Nephron (organoid): Measurements from ENCODE around the gene BAIAP3.
"Not testable (repeated sequence)": the region's sequence is repeated elsewhere in the genome, so short reads cannot be mapped to it uniquely, and the experiment has no call there.

ENCODE experiments used
- H3K27ac Mint-ChIP-seq, 3 experiments: 2 replicates each; pipeline ENCODE4 v1.8.0; 2020; ENCODE audit warnings: mixed read lengths in 3 of 3, mild to moderate bottlenecking in 2 of 3, moderate library complexity in 1 of 3
- H3K27me3 Mint-ChIP-seq: 2 replicates; pipeline ENCODE4 v1.8.0; 2021; ENCODE audit warnings: low read depth, mild to moderate bottlenecking, moderate library complexity, mixed read lengths
- H3K36me3 Mint-ChIP-seq: 2 replicates; pipeline ENCODE4 v1.8.0; 2020; ENCODE audit warnings: low read depth, mixed read lengths
- H3K4me1 Mint-ChIP-seq: 2 replicates; pipeline ENCODE4 v1.8.0; 2020; ENCODE audit warnings: mixed read lengths
- H3K4me3 Mint-ChIP-seq, 3 experiments: 2 replicates each; pipeline ENCODE4 v1.8.0; 2020; ENCODE audit warnings: mild to moderate bottlenecking in 3 of 3, mixed read lengths in 3 of 3, moderate library complexity in 2 of 3
- H3K9me3 Mint-ChIP-seq: 2 replicates; pipeline ENCODE4 v1.8.0; 2020; ENCODE audit warnings: mixed read lengths
- TF ChIP-seq, protein P1 (sequence below), 3 experiments: fragments of 200-600 bp; sonication (generic); IDR thresholded peaks; one replicate each; pipeline ENCODE4 v1.5.0; 2021; ENCODE audit warnings: antibody characterized with exemption in 3 of 3; ENCODE audit not compliant: unreplicated experiment in 3 of 3

The BAIAP3 gene

GRCh38 chr16:1325261-1325660, 8.2 kb upstream of the BAIAP3 start:
- no peaks in the 10 kb centered on the region for H3K9me3 Mint-ChIP-seq
- peaks cover 9% of the 10 kb centered on the region for H3K27me3 Mint-ChIP-seq
- H3K4me1 Mint-ChIP-seq: no peaks in the 10 kb centered on the region
- no peak overlapping the region for H3K27ac Mint-ChIP-seq
- H3K36me3 Mint-ChIP-seq: peaks cover 21% of the 10 kb centered on the region
- no peak overlapping the region for H3K4me3 Mint-ChIP-seq
- TF ChIP-seq, protein P1, sequence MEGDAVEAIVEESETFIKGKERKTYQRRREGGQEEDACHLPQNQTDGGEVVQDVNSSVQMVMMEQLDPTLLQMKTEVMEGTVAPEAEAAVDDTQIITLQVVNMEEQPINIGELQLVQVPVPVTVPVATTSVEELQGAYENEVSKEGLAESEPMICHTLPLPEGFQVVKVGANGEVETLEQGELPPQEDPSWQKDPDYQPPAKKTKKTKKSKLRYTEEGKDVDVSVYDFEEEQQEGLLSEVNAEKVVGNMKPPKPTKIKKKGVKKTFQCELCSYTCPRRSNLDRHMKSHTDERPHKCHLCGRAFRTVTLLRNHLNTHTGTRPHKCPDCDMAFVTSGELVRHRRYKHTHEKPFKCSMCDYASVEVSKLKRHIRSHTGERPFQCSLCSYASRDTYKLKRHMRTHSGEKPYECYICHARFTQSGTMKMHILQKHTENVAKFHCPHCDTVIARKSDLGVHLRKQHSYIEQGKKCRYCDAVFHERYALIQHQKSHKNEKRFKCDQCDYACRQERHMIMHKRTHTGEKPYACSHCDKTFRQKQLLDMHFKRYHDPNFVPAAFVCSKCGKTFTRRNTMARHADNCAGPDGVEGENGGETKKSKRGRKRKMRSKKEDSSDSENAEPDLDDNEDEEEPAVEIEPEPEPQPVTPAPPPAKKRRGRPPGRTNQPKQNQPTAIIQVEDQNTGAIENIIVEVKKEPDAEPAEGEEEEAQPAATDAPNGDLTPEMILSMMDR (IDR thresholded peaks at IDR 0.05; ENCODE audit: unreplicated experiment in 3 of 3): no peak

- Mint-ChIP-seq H3K9me3 (no peaks in the 10 kb centered on the region), H3K4me1 (no peaks in the 10 kb centered on the region), H3K27me3 (peaks cover 14% of the 10 kb centered on the region), H3K36me3 (peaks cover 20% of the 10 kb centered on the region), H3K27ac (no peak overlapping the region), H3K4me3 (no peak overlapping the region)
- TF ChIP-seq, protein P1 (IDR thresholded peaks at IDR 0.05; ENCODE audit: unreplicated experiment in 3 of 3): no peak
These were observed 7.6 kb upstream of the BAIAP3 start for GRCh38 chr16:1325673-1326371.

DNA sequence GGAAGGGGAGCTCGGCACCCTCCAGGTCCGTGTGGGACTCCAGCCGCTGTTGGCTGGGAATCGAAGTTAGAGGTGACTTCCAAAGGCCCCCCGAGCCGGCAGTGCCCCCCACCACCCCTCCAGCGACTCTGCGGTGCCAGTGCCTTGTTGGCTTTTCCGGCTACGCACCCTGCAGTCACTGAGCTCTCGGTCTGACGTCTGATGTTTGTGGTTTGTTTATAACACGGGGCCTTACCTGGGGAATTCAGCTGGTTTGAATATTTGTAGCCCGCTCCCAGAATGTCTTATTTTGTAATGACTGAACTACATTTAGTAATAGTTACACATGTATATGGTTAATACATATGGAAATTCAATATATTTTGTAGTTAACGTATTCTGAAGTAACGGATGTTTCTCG, 7.1 kb upstream of the BAIAP3 start:
- H3K4me3 Mint-ChIP-seq: no peak overlapping the region
- TF ChIP-seq, protein P1 (IDR thresholded peaks at IDR 0.05; ENCODE audit: unreplicated experiment in 3 of 3): no peak
- H3K4me1 Mint-ChIP-seq: no peaks in the 10 kb centered on the region
- H3K27ac Mint-ChIP-seq: peak overlapping the region in 2 of 3 experiments; percentile 5 to 40
- no peaks in the 10 kb centered on the region for H3K9me3 Mint-ChIP-seq
- H3K27me3 Mint-ChIP-seq: peaks cover 20% of the 10 kb centered on the region
- H3K36me3 Mint-ChIP-seq: peaks cover 20% of the 10 kb centered on the region

DNA sequence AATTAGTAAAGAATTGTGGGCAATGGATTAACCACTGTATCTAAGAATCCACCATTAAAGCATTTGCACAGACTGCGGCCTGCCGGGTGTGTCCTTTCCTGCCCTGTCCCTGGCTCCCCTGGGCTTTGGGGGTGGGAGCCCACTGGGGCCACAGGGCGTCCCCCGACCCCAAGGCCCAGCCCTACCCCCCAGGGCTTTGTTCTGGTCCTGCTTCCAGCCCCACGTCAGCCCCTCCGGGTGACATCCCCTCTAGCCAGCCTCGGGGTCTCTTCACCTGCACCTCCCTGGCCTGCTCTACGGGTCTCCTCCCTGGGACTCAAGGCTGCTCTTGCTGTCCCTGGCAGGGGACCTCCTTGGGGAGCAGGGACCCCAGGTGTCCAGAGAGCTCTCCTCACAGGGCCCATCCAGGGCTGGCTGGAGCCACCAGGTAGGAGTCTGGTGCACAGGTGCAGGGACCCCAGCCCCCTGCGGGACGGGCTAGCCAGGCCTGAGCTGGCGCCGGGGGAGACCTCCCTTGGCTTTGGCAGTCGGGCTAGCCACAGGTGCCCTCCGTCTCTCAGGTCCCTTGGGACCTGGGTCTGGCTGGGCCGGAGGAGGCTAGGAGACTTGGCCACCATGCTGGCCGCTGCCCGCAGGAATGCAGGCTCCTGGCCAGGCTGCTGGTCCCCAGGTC, 6.4 kb upstream of the BAIAP3 start:
- TF ChIP-seq, protein P1 (IDR thresholded peaks at IDR 0.05; ENCODE audit: unreplicated experiment in 3 of 3): no peak
- H3K9me3 Mint-ChIP-seq: no peaks in the 10 kb centered on the region
- H3K27me3 Mint-ChIP-seq: peaks cover 27% of the 10 kb centered on the region
- H3K36me3 Mint-ChIP-seq: peaks cover 20% of the 10 kb centered on the region
- H3K4me1 Mint-ChIP-seq: no peaks in the 10 kb centered on the region
- H3K4me3 Mint-ChIP-seq: no peak overlapping the region
- peak overlapping the region in 1 of 3 experiments; percentile 40 for H3K27ac Mint-ChIP-seq

DNA sequence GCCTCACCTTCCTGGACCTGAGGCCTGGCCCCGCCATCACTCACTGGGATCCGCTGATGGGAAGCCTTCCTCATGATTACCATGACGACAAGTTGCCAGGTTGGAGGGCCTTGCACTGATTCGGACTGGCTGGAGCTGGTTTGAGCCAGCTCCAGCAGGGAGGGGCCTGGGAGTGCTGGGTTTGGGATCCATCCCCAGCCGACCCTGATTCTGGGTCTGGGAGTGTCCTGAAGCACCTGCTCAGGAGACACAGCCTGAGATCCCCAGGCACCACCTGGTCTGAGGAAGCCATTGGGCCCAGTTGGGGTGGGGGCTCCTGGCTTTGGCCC, 5.9 kb upstream of the BAIAP3 start:
- Mint-ChIP-seq H3K4me1 (no peaks in the 10 kb centered on the region), H3K27ac (no peak overlapping the region), H3K4me3 (no peak overlapping the region), H3K27me3 (peaks cover 32% of the 10 kb centered on the region), H3K36me3 (peaks cover 17% of the 10 kb centered on the region), H3K9me3 (no peaks in the 10 kb centered on the region)
- TF ChIP-seq, protein P1 (IDR thresholded peaks at IDR 0.05; ENCODE audit: unreplicated experiment in 3 of 3): no peak

DNA sequence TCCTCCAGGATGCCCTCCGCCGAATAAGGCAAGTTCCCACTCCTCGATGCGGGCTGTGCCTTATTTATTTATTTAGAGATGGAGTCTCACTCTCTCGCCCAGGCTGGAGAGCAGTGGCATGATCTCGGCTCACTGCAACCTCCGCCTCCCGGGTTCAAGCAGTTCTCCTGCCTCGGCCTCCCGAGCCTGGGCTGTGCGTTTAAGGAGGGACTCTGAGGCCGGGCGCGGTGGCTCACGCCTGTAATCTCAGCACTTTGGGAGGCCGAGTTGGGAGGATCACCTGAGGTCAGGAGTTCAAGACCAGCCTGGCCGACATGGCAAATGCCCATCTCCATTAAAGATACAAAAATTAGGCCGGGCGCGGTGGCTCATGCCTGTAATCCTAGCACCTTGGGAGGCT, 5.3 kb upstream of the BAIAP3 start:
- peaks cover 36% of the 10 kb centered on the region for H3K27me3 Mint-ChIP-seq
- H3K36me3 Mint-ChIP-seq: peaks cover 17% of the 10 kb centered on the region
- not testable (repeated sequence) for H3K27ac Mint-ChIP-seq, H3K4me1 Mint-ChIP-seq, H3K9me3 Mint-ChIP-seq, H3K4me3 Mint-ChIP-seq

- peaks cover 12% of the 10 kb centered on the region for H3K36me3 Mint-ChIP-seq
- H3K4me1 Mint-ChIP-seq: not testable (repeated sequence)
These were observed 4.5 kb upstream of the BAIAP3 start for GRCh38 chr16:1328961-1329360.

More at GRCh38 chr16:1328961-1329360, 4.5 kb upstream of the BAIAP3 start:
- not testable (repeated sequence) for H3K9me3 Mint-ChIP-seq, H3K27ac Mint-ChIP-seq, H3K4me3 Mint-ChIP-seq
- peaks cover 36% of the 10 kb centered on the region for H3K27me3 Mint-ChIP-seq
